ENCODE data around the gene ACVRL1. TPM values are rescaled to one million over a fixed set of nuclear protein-coding genes. Genes with fewer than 3 reads are reported as not detected.

ACVRL1 gene
- total RNA-seq, 1 experiment from 2014 or later: 0.98 TPM

DNA sequence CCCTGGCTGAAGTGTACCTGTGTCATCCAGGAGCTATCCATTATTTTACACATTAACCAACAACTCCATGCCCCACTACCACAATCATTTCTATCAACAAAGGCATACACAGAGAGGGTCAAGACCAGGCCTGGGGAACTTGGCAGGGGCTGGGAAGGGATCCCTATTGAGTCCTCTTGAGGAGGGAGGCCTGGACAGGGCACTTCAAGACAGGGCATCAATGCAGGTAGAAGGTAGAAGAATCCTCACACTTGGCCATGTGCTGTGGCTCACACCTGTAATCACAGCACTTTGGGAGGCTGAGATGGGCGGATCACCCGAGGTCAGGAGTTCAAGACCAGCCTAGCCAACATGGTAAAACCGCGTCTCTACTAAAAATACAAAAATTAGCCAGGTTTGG, 32.8 kb upstream of the ACVRL1 start:
- POLR2A ChIA-PET: interaction anchor here (0.6 to 1.1 kb wide), 2 partner anchors 10 kb away, joined by 3 to 7 read pairs; no protein-coding TSS in a partner anchor
- no peak overlapping the region for H3K4me3 Mint-ChIP-seq
- H3K27me3 Mint-ChIP-seq (ENCODE audit: low read depth): peaks cover 21% of the 10 kb centered on the region
- TF ChIP-seq, protein P1, sequence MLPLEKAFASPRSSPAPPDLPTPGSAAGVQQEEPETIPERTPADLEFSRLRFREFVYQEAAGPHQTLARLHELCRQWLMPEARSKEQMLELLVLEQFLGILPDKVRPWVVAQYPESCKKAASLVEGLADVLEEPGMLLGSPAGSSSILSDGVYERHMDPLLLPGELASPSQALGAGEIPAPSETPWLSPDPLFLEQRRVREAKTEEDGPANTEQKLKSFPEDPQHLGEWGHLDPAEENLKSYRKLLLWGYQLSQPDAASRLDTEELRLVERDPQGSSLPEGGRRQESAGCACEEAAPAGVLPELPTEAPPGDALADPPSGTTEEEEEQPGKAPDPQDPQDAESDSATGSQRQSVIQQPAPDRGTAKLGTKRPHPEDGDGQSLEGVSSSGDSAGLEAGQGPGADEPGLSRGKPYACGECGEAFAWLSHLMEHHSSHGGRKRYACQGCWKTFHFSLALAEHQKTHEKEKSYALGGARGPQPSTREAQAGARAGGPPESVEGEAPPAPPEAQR (CRISPR knock-in tag; IDR thresholded peaks at IDR 0.05): no peak
- TF ChIP-seq SP1 (CRISPR knock-in tag; conservative IDR thresholded peaks at IDR 0.05) (no peak), TP53 (CRISPR knock-in tag; IDR thresholded peaks at IDR 0.05) (no peak), ZNF396 (CRISPR knock-in tag; IDR thresholded peaks at IDR 0.05; ENCODE audit: borderline replicate concordance) (no peak), ZNF423 (CRISPR knock-in tag; IDR thresholded peaks at IDR 0.05) (no peak), ZNF232 (CRISPR knock-in tag; IDR thresholded peaks at IDR 0.05) (no peak), NFYB (CRISPR knock-in tag; conservative IDR thresholded peaks at IDR 0.05; ENCODE audit: low read depth) (no peak), PRRX2 (CRISPR knock-in tag; IDR thresholded peaks at IDR 0.05) (no peak), TEAD4 (CRISPR knock-in tag; IDR thresholded peaks at IDR 0.05) (no peak), NFE2L1 (CRISPR knock-in tag; IDR thresholded peaks at IDR 0.05) (no peak), FOXJ3 (CRISPR knock-in tag; IDR thresholded peaks at IDR 0.05; ENCODE audit: borderline replicate concordance) (no peak), ZNF317 (CRISPR knock-in tag; IDR thresholded peaks at IDR 0.05; ENCODE audit: borderline replicate concordance, low read depth) (no peak), ATF1 (CRISPR knock-in tag; IDR thresholded peaks at IDR 0.05) (no peak), HMGA2 (CRISPR knock-in tag; IDR thresholded peaks at IDR 0.05) (no peak), NR2C2 (CRISPR knock-in tag; IDR thresholded peaks at IDR 0.05) (no peak)
- TF ChIP-seq, protein P2, sequence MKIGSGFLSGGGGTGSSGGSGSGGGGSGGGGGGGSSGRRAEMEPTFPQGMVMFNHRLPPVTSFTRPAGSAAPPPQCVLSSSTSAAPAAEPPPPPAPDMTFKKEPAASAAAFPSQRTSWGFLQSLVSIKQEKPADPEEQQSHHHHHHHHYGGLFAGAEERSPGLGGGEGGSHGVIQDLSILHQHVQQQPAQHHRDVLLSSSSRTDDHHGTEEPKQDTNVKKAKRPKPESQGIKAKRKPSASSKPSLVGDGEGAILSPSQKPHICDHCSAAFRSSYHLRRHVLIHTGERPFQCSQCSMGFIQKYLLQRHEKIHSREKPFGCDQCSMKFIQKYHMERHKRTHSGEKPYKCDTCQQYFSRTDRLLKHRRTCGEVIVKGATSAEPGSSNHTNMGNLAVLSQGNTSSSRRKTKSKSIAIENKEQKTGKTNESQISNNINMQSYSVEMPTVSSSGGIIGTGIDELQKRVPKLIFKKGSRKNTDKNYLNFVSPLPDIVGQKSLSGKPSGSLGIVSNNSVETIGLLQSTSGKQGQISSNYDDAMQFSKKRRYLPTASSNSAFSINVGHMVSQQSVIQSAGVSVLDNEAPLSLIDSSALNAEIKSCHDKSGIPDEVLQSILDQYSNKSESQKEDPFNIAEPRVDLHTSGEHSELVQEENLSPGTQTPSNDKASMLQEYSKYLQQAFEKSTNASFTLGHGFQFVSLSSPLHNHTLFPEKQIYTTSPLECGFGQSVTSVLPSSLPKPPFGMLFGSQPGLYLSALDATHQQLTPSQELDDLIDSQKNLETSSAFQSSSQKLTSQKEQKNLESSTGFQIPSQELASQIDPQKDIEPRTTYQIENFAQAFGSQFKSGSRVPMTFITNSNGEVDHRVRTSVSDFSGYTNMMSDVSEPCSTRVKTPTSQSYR (CRISPR knock-in tag; IDR thresholded peaks at IDR 0.05): no peak
- TF ChIP-seq, protein P3, sequence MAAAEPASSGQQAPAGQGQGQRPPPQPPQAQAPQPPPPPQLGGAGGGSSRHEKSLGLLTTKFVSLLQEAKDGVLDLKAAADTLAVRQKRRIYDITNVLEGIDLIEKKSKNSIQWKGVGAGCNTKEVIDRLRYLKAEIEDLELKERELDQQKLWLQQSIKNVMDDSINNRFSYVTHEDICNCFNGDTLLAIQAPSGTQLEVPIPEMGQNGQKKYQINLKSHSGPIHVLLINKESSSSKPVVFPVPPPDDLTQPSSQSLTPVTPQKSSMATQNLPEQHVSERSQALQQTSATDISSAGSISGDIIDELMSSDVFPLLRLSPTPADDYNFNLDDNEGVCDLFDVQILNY (CRISPR knock-in tag; IDR thresholded peaks at IDR 0.05): no peak
- TF ChIP-seq, protein P4, sequence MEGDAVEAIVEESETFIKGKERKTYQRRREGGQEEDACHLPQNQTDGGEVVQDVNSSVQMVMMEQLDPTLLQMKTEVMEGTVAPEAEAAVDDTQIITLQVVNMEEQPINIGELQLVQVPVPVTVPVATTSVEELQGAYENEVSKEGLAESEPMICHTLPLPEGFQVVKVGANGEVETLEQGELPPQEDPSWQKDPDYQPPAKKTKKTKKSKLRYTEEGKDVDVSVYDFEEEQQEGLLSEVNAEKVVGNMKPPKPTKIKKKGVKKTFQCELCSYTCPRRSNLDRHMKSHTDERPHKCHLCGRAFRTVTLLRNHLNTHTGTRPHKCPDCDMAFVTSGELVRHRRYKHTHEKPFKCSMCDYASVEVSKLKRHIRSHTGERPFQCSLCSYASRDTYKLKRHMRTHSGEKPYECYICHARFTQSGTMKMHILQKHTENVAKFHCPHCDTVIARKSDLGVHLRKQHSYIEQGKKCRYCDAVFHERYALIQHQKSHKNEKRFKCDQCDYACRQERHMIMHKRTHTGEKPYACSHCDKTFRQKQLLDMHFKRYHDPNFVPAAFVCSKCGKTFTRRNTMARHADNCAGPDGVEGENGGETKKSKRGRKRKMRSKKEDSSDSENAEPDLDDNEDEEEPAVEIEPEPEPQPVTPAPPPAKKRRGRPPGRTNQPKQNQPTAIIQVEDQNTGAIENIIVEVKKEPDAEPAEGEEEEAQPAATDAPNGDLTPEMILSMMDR (IDR thresholded peaks at IDR 0.05): no peak
- TF ChIP-seq, protein P5, sequence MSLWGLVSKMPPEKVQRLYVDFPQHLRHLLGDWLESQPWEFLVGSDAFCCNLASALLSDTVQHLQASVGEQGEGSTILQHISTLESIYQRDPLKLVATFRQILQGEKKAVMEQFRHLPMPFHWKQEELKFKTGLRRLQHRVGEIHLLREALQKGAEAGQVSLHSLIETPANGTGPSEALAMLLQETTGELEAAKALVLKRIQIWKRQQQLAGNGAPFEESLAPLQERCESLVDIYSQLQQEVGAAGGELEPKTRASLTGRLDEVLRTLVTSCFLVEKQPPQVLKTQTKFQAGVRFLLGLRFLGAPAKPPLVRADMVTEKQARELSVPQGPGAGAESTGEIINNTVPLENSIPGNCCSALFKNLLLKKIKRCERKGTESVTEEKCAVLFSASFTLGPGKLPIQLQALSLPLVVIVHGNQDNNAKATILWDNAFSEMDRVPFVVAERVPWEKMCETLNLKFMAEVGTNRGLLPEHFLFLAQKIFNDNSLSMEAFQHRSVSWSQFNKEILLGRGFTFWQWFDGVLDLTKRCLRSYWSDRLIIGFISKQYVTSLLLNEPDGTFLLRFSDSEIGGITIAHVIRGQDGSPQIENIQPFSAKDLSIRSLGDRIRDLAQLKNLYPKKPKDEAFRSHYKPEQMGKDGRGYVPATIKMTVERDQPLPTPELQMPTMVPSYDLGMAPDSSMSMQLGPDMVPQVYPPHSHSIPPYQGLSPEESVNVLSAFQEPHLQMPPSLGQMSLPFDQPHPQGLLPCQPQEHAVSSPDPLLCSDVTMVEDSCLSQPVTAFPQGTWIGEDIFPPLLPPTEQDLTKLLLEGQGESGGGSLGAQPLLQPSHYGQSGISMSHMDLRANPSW (CRISPR knock-in tag; conservative IDR thresholded peaks at IDR 0.05; ENCODE audit: low read depth): no peak
- TF ChIP-seq, protein P6, sequence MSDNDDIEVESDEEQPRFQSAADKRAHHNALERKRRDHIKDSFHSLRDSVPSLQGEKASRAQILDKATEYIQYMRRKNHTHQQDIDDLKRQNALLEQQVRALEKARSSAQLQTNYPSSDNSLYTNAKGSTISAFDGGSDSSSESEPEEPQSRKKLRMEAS (CRISPR knock-in tag; IDR thresholded peaks at IDR 0.05): no peak
- no peak for DNase-seq (ENCODE audit: low spot score)
- no peak overlapping the region for H3K27ac Mint-ChIP-seq
- peaks cover 44% of the 10 kb centered on the region for H3K4me1 Mint-ChIP-seq
- CTCF ChIA-PET: interaction anchor here (0.5 to 7.2 kb wide), 47 partner anchors 10 to 483 kb away, joined by 3 to 164 read pairs (median 6); partner anchors contain the start of genes ACVRL1, ANKRD33, FIGNL2 and GALNT6
- H3K36me3 Mint-ChIP-seq: no peaks in the 10 kb centered on the region
- no peaks in the 10 kb centered on the region for H3K9me3 Mint-ChIP-seq
- no peak for ATAC-seq

All from WTC11 (cell line).